ENCODE data around the gene TMPRSS2.

- no peak for TF ChIP-seq CTCF (IDR thresholded peaks at IDR 0.05; ENCODE audit: extremely low read depth in 1 of 2, insufficient read depth in 1 of 2, low read depth in 1 of 2, low read length in 2 of 2)
- no peak for TF ChIP-seq FOS (IDR thresholded peaks at IDR 0.05; ENCODE audit: borderline replicate concordance, insufficient read depth, low read length)
- TF ChIP-seq EZH2 (IDR thresholded peaks at IDR 0.05; ENCODE audit: borderline replicate concordance, low read depth, low read length, severe bottlenecking) = no peak
- TF ChIP-seq POLR2A (IDR thresholded peaks at IDR 0.05; ENCODE audit: low read depth, low read length) = no peak
- no peak for TF ChIP-seq MYC (IDR thresholded peaks at IDR 0.05; ENCODE audit: low read depth, low read length)
- no peak for TF ChIP-seq POLR2AphosphoS5 (IDR thresholded peaks at IDR 0.05; ENCODE audit: insufficient read depth, low read depth, low read length)
- no peak for TF ChIP-seq MAX (IDR thresholded peaks at IDR 0.05; ENCODE audit: insufficient read depth, insufficient read length)
- TF ChIP-seq JUN (IDR thresholded peaks at IDR 0.05; ENCODE audit: borderline replicate concordance, insufficient read depth, insufficient read length, low read depth) = no peak
- no peak for TF ChIP-seq GATA2 (IDR thresholded peaks at IDR 0.05; ENCODE audit: insufficient read depth, insufficient read length, low read depth, low read length)
Measured at GRCh38 chr21:41545500-41546359, 37.8 kb upstream of the TMPRSS2 start.

Measured in endothelial cell of umbilical vein (primary cell).